Glomerular visceral epithelial cell (primary cell): ENCODE results near the gene ARID3A.

Source experiments
- DNase-seq: peaks from one replicate; pipeline ENCODE4 v3.0.0-alpha.2; 2016; ENCODE audit errors: extremely low spot score

Gene ARID3A

DNA sequence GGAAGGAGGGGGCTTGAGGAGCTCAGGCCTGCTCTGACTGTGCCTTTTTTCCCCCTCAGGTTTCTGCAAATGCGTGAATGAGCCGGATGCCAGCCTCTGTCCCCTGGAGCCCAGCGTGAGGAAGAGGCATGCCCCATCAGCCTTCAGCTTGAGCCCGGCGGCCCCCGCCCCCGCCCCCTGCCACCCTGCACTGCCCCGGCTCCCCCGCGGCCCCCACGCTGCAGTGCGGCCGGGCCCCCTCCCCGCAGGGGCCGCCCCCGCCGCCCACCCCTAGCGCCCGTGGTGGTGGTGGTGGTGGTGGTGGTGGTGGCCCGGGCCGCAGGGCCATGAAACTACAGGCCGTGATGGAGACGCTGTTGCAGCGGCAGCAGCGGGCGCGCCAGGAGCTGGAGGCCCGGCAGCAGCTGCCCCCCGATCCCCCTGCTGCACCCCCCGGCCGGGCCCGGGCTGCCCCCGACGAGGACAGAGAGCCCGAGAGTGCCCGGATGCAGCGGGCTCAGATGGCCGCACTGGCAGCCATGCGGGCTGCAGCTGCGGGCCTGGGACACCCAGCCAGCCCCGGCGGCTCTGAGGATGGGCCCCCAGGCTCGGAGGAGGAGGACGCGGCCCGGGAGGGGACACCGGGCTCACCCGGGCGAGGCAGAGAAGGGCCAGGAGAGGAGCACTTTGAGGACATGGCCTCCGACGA is 3.5 kb downstream of the ARID3A start:
- DNase-seq = no peak

- DNase-seq = no peak
These were observed 4.0 kb downstream of the ARID3A start for GRCh38 chr19:929891-930258.

- DNase-seq = no peak
These were observed 6.2 kb downstream of the ARID3A start for GRCh38 chr19:931860-932647.

GRCh38 chr19:932648-933552 is 7.1 kb downstream of the ARID3A start:
- peak; percentile 35 for DNase-seq

- no peak for DNase-seq
These were observed 7.7 kb downstream of the ARID3A start for GRCh38 chr19:933553-933882.

GRCh38 chr19:934197-934840 is 8.5 kb downstream of the ARID3A start:
- no peak for DNase-seq

DNA sequence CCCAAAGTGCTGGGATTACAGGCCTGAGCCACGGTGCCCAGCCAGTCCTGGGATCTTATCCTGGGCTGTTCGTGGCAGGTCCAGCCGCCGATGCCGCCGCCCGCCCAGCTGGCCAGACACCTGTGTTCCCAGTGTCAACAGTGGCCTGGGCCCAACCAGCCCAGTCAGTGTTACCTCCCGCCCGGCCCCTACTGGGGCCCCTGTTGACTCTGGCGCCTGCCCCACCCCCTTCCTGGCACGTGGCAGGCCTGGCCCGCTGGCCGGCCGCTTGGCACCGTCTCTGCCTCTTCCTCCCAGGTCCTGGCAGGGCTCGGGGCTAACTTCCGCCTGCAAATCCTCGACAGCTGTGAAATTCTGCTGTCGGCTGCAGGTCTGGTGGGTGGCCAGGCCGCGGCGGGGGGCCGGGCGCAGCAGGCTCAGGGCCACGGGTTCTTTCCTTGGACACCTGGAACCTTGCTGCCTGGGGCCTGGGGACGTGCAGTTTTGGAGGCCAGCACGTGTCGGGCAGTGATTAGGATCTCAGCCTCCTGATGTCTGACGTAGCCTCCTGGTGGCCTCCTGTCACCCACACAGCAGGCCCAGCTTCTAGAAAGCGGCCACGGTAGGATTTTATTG is 9.1 kb downstream of the ARID3A start:
- DNase-seq = no peak

DNA sequence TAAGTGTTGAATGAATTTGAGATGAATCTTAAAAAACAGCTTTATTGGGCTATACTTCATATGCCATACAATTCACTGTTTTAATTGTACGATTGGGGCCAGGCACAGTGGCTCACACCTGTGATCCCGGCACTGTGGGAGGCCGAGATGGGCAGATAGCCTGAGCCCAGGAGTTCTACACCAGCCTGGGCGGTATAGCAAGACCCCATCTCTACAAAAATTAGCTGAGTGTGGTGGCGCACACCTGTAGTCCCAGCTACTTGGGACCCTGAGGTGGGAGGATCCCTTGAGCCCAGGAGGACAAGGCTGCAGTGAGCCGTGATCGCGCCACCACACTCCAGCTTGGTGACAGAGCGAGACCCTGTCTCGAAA is 10.3 kb downstream of the ARID3A start:
- DNase-seq = no peak

DNA sequence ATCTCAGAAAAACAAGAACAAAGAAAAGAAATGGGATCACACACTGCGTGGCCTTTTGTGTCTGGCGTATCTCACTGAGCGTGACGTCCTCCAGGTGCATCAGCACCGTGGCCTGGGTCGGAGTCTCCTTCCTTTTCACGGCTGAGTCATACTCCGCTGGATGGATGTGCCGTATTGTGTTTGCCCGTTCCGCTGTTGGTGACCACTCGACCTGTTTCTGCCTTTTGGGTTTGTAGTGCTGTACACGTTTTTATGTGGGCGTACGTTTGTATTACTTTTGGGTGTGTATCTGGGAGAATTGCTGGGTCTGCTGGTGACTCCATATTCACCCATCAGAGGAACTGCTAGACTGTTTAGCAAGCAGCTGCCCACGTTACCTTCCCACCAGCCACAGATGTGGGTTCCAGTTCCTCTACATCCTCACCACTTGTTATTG is 11.4 kb downstream of the ARID3A start:
- DNase-seq = no peak

DNA sequence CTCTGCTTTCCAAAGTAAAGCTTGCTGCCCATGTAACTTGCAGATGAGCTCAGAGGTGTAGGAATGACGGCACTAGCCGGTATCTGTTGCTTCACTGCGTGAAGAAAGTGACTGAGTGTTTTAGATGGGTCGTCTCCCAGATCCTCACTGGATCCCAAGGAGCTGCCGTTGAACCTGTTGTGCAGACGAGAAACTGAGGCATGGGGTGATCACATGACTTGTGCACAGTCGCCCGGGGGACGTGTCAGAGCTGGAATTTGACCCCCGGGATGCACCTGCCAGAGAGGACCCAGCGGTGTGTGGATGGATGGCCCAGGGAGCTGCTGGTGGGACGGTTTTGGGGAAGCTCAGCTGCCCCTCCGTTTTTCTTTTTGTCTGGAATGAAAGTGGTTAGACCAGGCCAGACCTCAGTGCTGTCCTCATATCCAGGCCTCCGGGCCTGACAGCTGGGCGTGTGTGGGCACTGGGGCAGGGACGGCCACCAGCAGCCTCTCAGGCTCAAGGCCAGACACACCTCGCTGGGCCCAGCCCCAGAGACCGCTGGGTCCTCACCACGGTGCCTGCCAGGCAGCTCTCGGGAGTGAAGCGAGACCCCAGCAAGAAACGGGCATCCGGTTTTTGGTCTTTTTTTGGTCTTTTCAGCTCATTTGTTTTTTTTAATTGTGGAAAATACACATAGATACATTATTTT is 12.5 kb downstream of the ARID3A start:
- DNase-seq = no peak

- DNase-seq = no peak
These were observed 13.6 kb downstream of the ARID3A start for GRCh38 chr19:939439-939838.

- no peak for DNase-seq
These were observed 14.1 kb downstream of the ARID3A start for GRCh38 chr19:939922-940321.

GRCh38 chr19:940591-941291 is 14.9 kb downstream of the ARID3A start:
- peak; percentile 92 for DNase-seq

GRCh38 chr19:941292-942132 is 15.7 kb downstream of the ARID3A start:
- no peak for DNase-seq

DNA sequence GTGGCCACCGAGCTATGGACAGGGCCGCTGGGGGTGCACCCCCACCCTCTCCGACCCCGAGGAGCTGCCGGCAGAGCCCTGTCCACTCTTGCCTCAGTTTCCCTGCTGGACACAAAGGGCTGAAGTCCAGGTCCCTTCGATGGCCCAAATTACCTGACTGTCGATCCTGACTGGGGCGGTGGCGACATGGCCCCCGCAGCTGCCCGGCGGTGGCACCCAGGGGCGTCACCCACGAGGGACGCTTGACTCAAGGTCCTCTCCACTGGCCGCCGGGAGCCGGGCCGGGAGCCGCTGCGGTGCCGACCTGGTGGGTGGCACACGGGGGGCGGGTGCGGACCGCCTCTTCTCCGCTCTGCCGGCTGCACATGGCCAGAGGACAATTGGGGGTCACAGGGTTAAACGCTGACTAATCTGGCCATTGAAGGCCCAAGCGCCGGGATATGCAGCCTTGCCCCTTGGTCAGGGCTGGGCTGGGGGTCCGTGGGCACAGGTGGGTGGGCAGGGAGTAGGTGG is 16.4 kb downstream of the ARID3A start:
- DNase-seq = no peak

DNA sequence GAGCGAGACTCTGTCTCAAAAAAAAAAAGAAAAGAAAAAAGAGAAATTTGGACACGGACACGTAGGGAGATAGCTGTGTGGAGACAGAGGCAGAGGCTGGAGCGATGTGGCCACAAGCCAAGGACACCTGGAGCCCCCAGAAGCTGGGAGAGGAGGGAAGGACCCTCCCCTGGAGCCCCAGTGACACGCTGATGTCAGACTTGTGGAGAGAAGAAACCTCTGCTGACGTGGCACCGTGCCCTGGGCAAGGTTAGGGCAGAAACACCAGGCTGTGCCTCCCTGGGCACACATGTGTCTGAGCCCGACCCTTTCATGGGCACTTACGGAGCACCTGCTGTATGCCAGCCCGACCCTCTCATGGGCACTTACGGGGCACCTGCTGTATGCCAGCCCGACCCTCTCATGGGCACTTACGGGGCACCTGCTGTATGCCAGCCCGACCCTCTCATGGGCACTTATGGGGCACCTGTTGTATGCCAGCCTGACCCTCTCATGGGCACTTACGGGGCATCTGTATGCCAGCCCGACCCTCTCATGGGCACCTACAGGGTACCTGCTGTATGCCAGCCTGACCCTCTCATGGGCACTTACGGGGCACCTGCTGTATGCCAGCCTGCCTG is 17.8 kb downstream of the ARID3A start:
- no peak for DNase-seq

DNA sequence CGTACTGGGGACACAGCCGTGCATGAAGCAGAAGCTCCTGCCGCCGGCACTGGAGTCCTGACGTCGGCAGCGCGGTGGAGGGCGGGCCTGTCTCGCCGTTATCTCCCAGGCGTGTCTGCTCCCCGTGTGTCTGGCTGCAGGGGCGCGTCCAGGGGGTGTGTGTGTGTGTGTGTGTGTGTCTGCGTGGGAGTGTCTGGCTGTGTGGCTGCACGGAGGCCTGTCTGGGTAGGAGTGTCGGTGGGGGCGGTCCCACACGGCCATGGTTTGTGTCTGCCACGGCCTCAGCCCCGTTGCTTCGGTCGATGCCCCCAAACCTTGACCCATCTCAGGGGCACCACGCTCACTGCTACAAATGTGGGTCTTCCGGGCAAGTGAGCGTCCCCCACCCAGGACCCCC is 18.3 kb downstream of the ARID3A start:
- no peak for DNase-seq

DNA sequence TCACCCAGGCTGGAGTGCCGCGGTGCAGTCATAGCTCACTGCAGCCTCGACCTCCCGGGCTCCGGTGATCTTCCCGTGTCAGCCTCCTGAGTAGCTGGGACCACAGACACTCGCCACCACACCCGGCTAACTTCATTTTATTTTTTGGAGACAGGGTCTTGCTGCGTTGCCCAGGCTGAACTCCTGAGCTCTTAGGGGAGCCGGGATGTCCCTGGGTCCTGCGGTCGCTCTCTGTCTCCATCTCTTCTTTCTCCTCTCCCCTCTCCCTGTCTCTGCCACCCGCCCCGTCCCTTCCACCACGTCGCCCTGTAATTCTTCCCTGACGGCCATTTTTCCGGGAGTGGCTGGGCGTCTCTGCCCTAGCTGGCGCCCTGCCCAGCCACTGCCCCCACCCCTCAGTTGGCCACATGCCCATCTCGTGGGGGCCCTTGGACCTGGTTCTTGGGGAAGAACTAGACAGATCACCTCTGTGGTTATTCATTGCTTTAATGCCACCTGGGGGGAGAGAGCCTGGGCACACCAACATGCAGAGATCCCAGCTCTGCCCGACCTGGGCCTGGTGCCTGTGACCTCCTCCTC is 18.9 kb downstream of the ARID3A start:
- DNase-seq = no peak
